Measurements from ENCODE around the gene DDX23. TPM values are rescaled to one million over a fixed set of nuclear protein-coding genes. Genes with fewer than 3 reads are reported as not detected.

The DDX23 gene
- total and polyA plus RNA-seq, 4 donors = 36.6 to 86.7 (median 61.7) TPM

- ATAC-seq (ENCODE audit: insufficient read depth, low FRiP score) = no peak
Observed at GRCh38 chr12:48868451-48868850, 16.5 kb upstream of the DDX23 start.

GRCh38 chr12:48866052-48866711, 14.2 kb upstream of the DDX23 start:
- Histone ChIP-seq H3K36me3 (ENCODE audit: control insufficient read depth in 4 of 4, insufficient read depth in 4 of 4, low read length in 4 of 4) (peaks cover 0 to 5% (median 0%) of the 10 kb centered on the region in 4 donors), H3K9ac (ENCODE audit: insufficient read depth in 1 of 2, low read length in 2 of 2) (no peak overlapping the region), H3K9me3 (ENCODE audit: control insufficient read depth in 4 of 4, insufficient read depth in 3 of 4, low read length in 3 of 4) (no peaks in the 10 kb centered on the region), H3K4me1 (ENCODE audit: control insufficient read depth in 5 of 5, insufficient read depth in 5 of 5, low read length in 5 of 5) (peaks cover 0 to 14% (median 0%) of the 10 kb centered on the region in 5 donors), H3K27ac (ENCODE audit: low read depth in 1 of 2, low read length in 1 of 2) (peak overlapping the region in 1 of 2 donors; percentile 15), H3K4me3 (no peak overlapping the region), H3K27me3 (ENCODE audit: control insufficient read depth in 3 of 3, insufficient read depth in 3 of 3, low read length in 2 of 3) (peaks cover 0 to 14% (median 2%) of the 10 kb centered on the region in 3 donors)
- no peak for ATAC-seq (ENCODE audit: insufficient read depth, low FRiP score)
- TF ChIP-seq CTCF (IDR thresholded peaks at IDR 0.05; ENCODE audit: control extremely low read depth, extremely low read depth) = no peak
- DNase-seq = no peak
- 71 to 74% methylated on average over 6 of the region's 6 CpGs for WGBS, 2 donors

More at GRCh38 chr12:48868451-48868850, 16.5 kb upstream of the DDX23 start:
- H3K36me3 ChIP-seq (ENCODE audit: control insufficient read depth in 4 of 4, insufficient read depth in 4 of 4, low read length in 4 of 4) = no peaks in the 10 kb centered on the region
- no peak overlapping the region for H3K4me3 ChIP-seq
- no peak for TF ChIP-seq CTCF (IDR thresholded peaks at IDR 0.05; ENCODE audit: control extremely low read depth, extremely low read depth)
- no peak overlapping the region for H3K9ac ChIP-seq (ENCODE audit: insufficient read depth in 1 of 2, low read length in 2 of 2)
- H3K27me3 ChIP-seq (ENCODE audit: control insufficient read depth in 3 of 3, insufficient read depth in 3 of 3, low read length in 2 of 3) = peaks cover 0 to 14% (median 0%) of the 10 kb centered on the region in 3 donors
- 95 to 100% methylated on average over 2 of the region's 2 CpGs for WGBS, 2 donors
- peak in 2 of 3 donors; percentile 33 to 52 for DNase-seq
- H3K9me3 ChIP-seq (ENCODE audit: control insufficient read depth in 4 of 4, insufficient read depth in 3 of 4, low read length in 3 of 4) = no peaks in the 10 kb centered on the region
- H3K4me1 ChIP-seq (ENCODE audit: control insufficient read depth in 5 of 5, insufficient read depth in 5 of 5, low read length in 5 of 5) = peaks cover 0 to 10% (median 0%) of the 10 kb centered on the region in 5 donors
- no peak overlapping the region for H3K27ac ChIP-seq (ENCODE audit: low read depth in 1 of 2, low read length in 1 of 2)

- Histone ChIP-seq H3K4me1 (ENCODE audit: control insufficient read depth in 5 of 5, insufficient read depth in 5 of 5, low read length in 5 of 5) (peaks cover 0 to 17% (median 0%) of the 10 kb centered on the region in 5 donors), H3K9ac (ENCODE audit: insufficient read depth in 1 of 2, low read length in 2 of 2) (peak within 1 kb of the TSS; percentile 3 to 46), H3K27me3 (ENCODE audit: control insufficient read depth in 3 of 3, insufficient read depth in 3 of 3, low read length in 2 of 3) (peaks cover 0 to 14% (median 2%) of the 10 kb centered on the region in 3 donors), H3K27ac (ENCODE audit: low read depth in 1 of 2, low read length in 1 of 2) (peak within 1 kb of the TSS in 1 of 2 donors; percentile 27), H3K9me3 (ENCODE audit: control insufficient read depth in 4 of 4, insufficient read depth in 3 of 4, low read length in 3 of 4) (no peaks in the 10 kb centered on the region), H3K4me3 (peak within 1 kb of the TSS; percentile 24), H3K36me3 (ENCODE audit: control insufficient read depth in 4 of 4, insufficient read depth in 4 of 4, low read length in 4 of 4) (peaks cover 0 to 8% (median 0%) of the 10 kb centered on the region in 4 donors)
- DNase-seq = peak; percentile 90 to 95 (median 94)
- no peak for TF ChIP-seq CTCF (IDR thresholded peaks at IDR 0.05; ENCODE audit: control extremely low read depth, extremely low read depth)
- peak; percentile 95 for ATAC-seq (ENCODE audit: insufficient read depth, low FRiP score)
- WGBS, 2 donors = 1 to 2% methylated on average over 31 to 32 of the region's 32 CpGs
Observed at GRCh38 chr12:48865281-48866051, 13.5 kb upstream of the DDX23 start, which contains the start of gene RND1. RND1 (minus strand) TSS chr12:48865870; CDS start chr12:48865767, 103 bp downstream.
